Activated CD8-positive, alpha-beta memory T cell treated with anti-CD3 and anti-CD28 coated beads for 48 hours (primary cell): ENCODE data around the gene HCN2.
A peak's percentile ranks its signal among the peaks of the same experiment; 100 is the strongest.

ENCODE experiments used
- DNase-seq, 3 experiments: peaks; one replicate each; pipeline ENCODE4 v3.0.0-alpha.2; 2020; ENCODE audit warnings: low read depth in 2 of 3, low spot score in 2 of 3

HCN2 gene

GRCh38 chr19:570937-571565 is 18.6 kb upstream of the HCN2 start:
- DNase-seq, result peak in 1 of 3 experiments; percentile 36

GRCh38 chr19:571566-571974 is 18.1 kb upstream of the HCN2 start:
- DNase-seq, result no peak

- DNase-seq, result peak; percentile 89 to 98 (median 95)
Observed at GRCh38 chr19:572140-572742, 17.4 kb upstream of the HCN2 start, which contains the start of gene BSG. Gene BSG, plus strand, starts transcription at chr19:572596. Its CDS starts 39 bp downstream, at chr19:572635.

- no peak for DNase-seq
Observed at GRCh38 chr19:572743-573518, 16.8 kb upstream of the HCN2 start.

- no peak for DNase-seq
Observed at GRCh38 chr19:573519-573825, 16.2 kb upstream of the HCN2 start.

- no peak for DNase-seq
Observed at GRCh38 chr19:574658-575526, 14.8 kb upstream of the HCN2 start.

GRCh38 chr19:575527-576506 is 13.9 kb upstream of the HCN2 start:
- no peak for DNase-seq

GRCh38 chr19:576768-577438 is 12.8 kb upstream of the HCN2 start:
- DNase-seq, result no peak

- DNase-seq, result no peak
Observed at GRCh38 chr19:577439-578392, 12.0 kb upstream of the HCN2 start.

- DNase-seq, result no peak
Observed at GRCh38 chr19:579111-579841, 10.4 kb upstream of the HCN2 start.

- DNase-seq, result no peak
Observed at GRCh38 chr19:579842-580155, 9.9 kb upstream of the HCN2 start.

- DNase-seq, result no peak
Observed at GRCh38 chr19:580274-580835, 9.3 kb upstream of the HCN2 start.

GRCh38 chr19:581399-582111 is 8.1 kb upstream of the HCN2 start:
- no peak for DNase-seq

GRCh38 chr19:582497-583197 is 7.0 kb upstream of the HCN2 start:
- DNase-seq, result no peak

GRCh38 chr19:583198-583967 is 6.3 kb upstream of the HCN2 start:
- no peak for DNase-seq

- no peak for DNase-seq
Observed at GRCh38 chr19:583968-584239, 5.8 kb upstream of the HCN2 start.
